ENCODE results near the gene KCNA5.

The KCNA5 gene

DNA sequence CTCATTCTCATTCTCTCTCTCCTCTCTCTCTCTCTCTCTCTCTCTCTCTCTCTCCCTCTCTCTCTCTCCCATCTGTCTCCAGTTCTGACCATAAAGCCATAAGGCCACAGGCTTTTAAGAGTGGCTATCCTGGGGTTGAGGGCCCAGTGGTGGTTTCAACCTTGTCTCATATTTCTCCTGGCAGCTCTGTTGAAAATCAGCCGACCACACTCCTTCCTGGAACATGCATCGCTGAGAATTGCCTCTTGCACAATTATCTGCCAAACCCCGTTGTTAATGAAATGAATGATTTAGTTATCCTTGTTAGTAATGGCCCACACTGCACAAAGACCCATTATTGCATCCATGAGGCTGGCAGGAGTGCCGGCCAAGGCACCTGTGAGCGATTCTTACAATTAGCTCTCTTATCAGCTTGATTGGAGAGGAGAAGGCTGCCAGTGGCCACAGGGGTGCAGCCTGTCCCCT is 30.4 kb upstream of the KCNA5 start:
- Histone ChIP-seq H3K4me3 (ENCODE audit: low read depth, low read length) (no peak overlapping the region), H3K27ac (ENCODE audit: low read depth, low read length) (no peak overlapping the region), H3K36me3 (ENCODE audit: insufficient read depth, low read length) (no peaks in the 10 kb centered on the region), H3K79me2 (ENCODE audit: control insufficient read depth, insufficient read depth, low read length, unreplicated experiment) (no peaks in the 10 kb centered on the region), H3K27me3 (ENCODE audit: insufficient read depth, low read length) (no peaks in the 10 kb centered on the region), H3K4me1 (ENCODE audit: control insufficient read depth, insufficient read depth, low read length, unreplicated experiment) (no peaks in the 10 kb centered on the region), H2AFZ (ENCODE audit: low read length, unreplicated experiment) (no peak overlapping the region)

DNA sequence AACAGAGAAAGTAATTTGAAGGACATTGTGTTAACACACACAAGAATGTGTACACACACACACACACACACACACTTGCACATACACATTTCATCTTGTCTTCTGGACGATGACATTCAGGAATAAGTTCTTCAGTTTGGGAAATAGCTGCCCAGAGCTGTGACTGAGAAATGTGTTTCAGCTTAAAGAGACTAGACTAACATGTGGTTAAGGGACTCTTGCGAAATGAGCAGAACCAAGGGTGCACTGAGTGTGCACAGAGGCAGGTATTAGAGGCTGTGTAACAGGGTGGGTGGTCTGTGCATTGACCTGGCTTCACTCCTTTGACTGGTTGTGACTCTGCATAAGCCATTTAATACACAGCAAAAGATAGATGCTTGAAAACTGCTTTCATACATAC is 29.4 kb upstream of the KCNA5 start:
- no peak overlapping the region for H3K27ac ChIP-seq (ENCODE audit: low read depth, low read length)
- H3K27me3 ChIP-seq (ENCODE audit: insufficient read depth, low read length) = no peaks in the 10 kb centered on the region
- no peaks in the 10 kb centered on the region for H3K79me2 ChIP-seq (ENCODE audit: control insufficient read depth, insufficient read depth, low read length, unreplicated experiment)
- no peak overlapping the region for H2AFZ ChIP-seq (ENCODE audit: low read length, unreplicated experiment)
- H3K36me3 ChIP-seq (ENCODE audit: insufficient read depth, low read length) = no peaks in the 10 kb centered on the region
- no peak overlapping the region for H3K4me3 ChIP-seq (ENCODE audit: low read depth, low read length)
- H3K4me1 ChIP-seq (ENCODE audit: control insufficient read depth, insufficient read depth, low read length, unreplicated experiment) = no peaks in the 10 kb centered on the region

GRCh38 chr12:5015711-5016492 is 27.8 kb upstream of the KCNA5 start:
- no peak overlapping the region for H2AFZ ChIP-seq (ENCODE audit: low read length, unreplicated experiment)
- H3K27ac ChIP-seq (ENCODE audit: low read depth, low read length) = no peak overlapping the region
- no peaks in the 10 kb centered on the region for H3K36me3 ChIP-seq (ENCODE audit: insufficient read depth, low read length)
- no peaks in the 10 kb centered on the region for H3K27me3 ChIP-seq (ENCODE audit: insufficient read depth, low read length)
- no peak overlapping the region for H3K4me3 ChIP-seq (ENCODE audit: low read depth, low read length)
- no peaks in the 10 kb centered on the region for H3K79me2 ChIP-seq (ENCODE audit: control insufficient read depth, insufficient read depth, low read length, unreplicated experiment)
- no peaks in the 10 kb centered on the region for H3K4me1 ChIP-seq (ENCODE audit: control insufficient read depth, insufficient read depth, low read length, unreplicated experiment)

DNA sequence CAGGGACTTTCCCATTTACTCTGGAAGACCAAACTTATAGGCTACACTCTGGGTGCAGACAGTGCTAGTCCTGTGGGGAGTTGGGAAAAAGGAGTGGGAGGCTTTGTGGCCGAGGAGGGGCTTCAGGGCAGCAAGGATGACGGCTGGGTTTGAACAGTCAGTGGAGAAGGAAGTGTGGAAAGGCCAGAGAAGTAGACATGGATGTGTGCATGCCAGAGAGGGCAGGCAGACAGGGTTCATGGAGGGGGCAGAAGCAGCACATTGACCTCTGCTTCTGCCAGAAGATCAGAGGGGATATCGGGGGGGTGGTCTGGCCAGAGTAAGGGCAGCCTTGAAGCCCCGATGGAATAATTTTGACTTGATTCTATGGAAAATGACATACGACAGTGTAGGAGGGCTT is 27.2 kb upstream of the KCNA5 start:
- Histone ChIP-seq H3K79me2 (ENCODE audit: control insufficient read depth, insufficient read depth, low read length, unreplicated experiment) (no peaks in the 10 kb centered on the region), H2AFZ (ENCODE audit: low read length, unreplicated experiment) (no peak overlapping the region), H3K4me1 (ENCODE audit: control insufficient read depth, insufficient read depth, low read length, unreplicated experiment) (no peaks in the 10 kb centered on the region), H3K27ac (ENCODE audit: low read depth, low read length) (no peak overlapping the region), H3K4me3 (ENCODE audit: low read depth, low read length) (no peak overlapping the region), H3K36me3 (ENCODE audit: insufficient read depth, low read length) (no peaks in the 10 kb centered on the region), H3K27me3 (ENCODE audit: insufficient read depth, low read length) (no peaks in the 10 kb centered on the region)

GRCh38 chr12:5017638-5018348 is 25.9 kb upstream of the KCNA5 start:
- Histone ChIP-seq H2AFZ (ENCODE audit: low read length, unreplicated experiment) (no peak overlapping the region), H3K79me2 (ENCODE audit: control insufficient read depth, insufficient read depth, low read length, unreplicated experiment) (no peaks in the 10 kb centered on the region), H3K4me1 (ENCODE audit: control insufficient read depth, insufficient read depth, low read length, unreplicated experiment) (no peaks in the 10 kb centered on the region), H3K27ac (ENCODE audit: low read depth, low read length) (no peak overlapping the region), H3K36me3 (ENCODE audit: insufficient read depth, low read length) (no peaks in the 10 kb centered on the region), H3K4me3 (ENCODE audit: low read depth, low read length) (no peak overlapping the region), H3K27me3 (ENCODE audit: insufficient read depth, low read length) (no peaks in the 10 kb centered on the region)

- Histone ChIP-seq H3K27me3 (ENCODE audit: insufficient read depth, low read length) (no peaks in the 10 kb centered on the region), H3K4me3 (ENCODE audit: low read depth, low read length) (no peak overlapping the region), H3K27ac (ENCODE audit: low read depth, low read length) (no peak overlapping the region)
Measured at GRCh38 chr12:5018677-5019076, 25.0 kb upstream of the KCNA5 start.

DNA sequence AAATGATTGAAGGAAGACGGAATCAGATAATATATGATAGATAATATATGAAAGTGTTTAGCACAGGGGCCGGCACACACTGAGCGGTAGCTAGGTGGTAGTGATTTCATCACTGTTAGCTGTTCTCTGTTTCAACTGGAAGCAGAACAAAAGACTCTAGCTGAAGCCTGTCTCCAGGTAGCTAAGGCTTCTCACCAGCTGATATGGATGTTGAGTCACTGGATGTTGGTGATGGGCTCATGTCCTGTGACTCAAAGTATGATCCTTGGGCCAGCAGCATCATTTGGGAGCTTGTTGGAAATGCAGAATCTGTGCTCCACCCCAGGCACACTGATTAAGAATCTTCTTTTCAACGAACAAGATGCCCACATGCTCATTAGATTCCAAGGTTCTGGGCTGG is 21.7 kb upstream of the KCNA5 start:
- Histone ChIP-seq H3K36me3 (ENCODE audit: insufficient read depth, low read length) (no peaks in the 10 kb centered on the region), H3K27me3 (ENCODE audit: insufficient read depth, low read length) (no peaks in the 10 kb centered on the region), H2AFZ (ENCODE audit: low read length, unreplicated experiment) (no peak overlapping the region), H3K79me2 (ENCODE audit: control insufficient read depth, insufficient read depth, low read length, unreplicated experiment) (no peaks in the 10 kb centered on the region), H3K27ac (ENCODE audit: low read depth, low read length) (no peak overlapping the region), H3K4me3 (ENCODE audit: low read depth, low read length) (no peak overlapping the region), H3K4me1 (ENCODE audit: control insufficient read depth, insufficient read depth, low read length, unreplicated experiment) (no peaks in the 10 kb centered on the region)

More at GRCh38 chr12:5018677-5019076, 25.0 kb upstream of the KCNA5 start:
- no peaks in the 10 kb centered on the region for H3K36me3 ChIP-seq (ENCODE audit: insufficient read depth, low read length)
- no peaks in the 10 kb centered on the region for H3K4me1 ChIP-seq (ENCODE audit: control insufficient read depth, insufficient read depth, low read length, unreplicated experiment)
- H3K79me2 ChIP-seq (ENCODE audit: control insufficient read depth, insufficient read depth, low read length, unreplicated experiment) = no peaks in the 10 kb centered on the region
- H2AFZ ChIP-seq (ENCODE audit: low read length, unreplicated experiment) = no peak overlapping the region

DNA sequence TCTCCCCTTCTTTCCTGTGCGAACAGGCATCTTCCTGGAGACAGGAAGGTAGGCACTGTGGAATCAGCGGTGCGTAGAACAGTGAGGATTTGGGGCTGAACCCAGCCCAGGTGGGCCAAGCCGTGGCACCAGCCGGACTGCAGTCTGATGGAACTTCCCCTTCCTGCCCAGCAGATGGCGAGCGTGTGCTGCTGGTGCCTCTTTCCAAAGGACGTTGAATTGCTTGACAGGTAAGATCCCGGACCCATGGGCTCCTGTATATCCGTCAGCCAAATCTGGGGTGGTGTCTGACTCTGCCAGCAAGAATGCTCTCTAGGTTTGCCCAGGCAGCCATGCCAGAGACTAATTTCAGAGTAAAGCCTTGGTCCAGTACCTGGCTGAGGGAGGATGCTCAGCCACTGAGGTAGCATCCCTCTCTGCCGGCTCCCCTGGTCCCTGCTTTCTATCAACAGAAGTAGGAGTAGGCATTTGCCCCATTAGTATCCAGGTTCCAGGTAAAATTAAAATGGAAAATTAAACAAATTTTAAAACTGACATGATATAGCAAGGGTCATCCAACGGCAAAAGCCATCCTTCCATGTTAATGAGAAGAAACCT is 21.1 kb upstream of the KCNA5 start:
- Histone ChIP-seq H3K4me1 (ENCODE audit: control insufficient read depth, insufficient read depth, low read length, unreplicated experiment) (no peaks in the 10 kb centered on the region), H3K27me3 (ENCODE audit: insufficient read depth, low read length) (no peaks in the 10 kb centered on the region), H3K79me2 (ENCODE audit: control insufficient read depth, insufficient read depth, low read length, unreplicated experiment) (no peaks in the 10 kb centered on the region), H3K4me3 (ENCODE audit: low read depth, low read length) (no peak overlapping the region), H3K36me3 (ENCODE audit: insufficient read depth, low read length) (no peaks in the 10 kb centered on the region), H3K27ac (ENCODE audit: low read depth, low read length) (no peak overlapping the region), H2AFZ (ENCODE audit: low read length, unreplicated experiment) (no peak overlapping the region)

DNA sequence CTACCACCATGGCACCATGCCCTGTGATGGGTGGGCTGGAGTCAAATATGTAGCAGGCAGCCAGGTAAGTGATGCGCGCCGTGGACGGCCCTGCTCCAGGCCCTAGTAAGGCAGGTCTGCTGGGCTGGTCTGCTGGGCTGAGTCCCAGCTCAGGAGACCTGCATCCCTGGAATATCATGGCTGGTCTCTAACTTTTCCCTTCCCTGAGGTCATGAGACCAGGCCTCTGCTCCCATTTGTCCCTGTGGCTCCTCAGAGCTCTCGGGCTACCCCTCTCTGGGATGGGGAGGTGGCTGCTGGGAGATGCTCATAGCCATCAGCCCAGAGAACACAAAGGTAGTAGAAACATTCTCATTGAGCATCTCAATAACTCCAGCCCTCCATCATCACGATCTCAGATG is 19.8 kb upstream of the KCNA5 start:
- Histone ChIP-seq H3K36me3 (ENCODE audit: insufficient read depth, low read length) (no peaks in the 10 kb centered on the region), H3K4me3 (ENCODE audit: low read depth, low read length) (no peak overlapping the region), H3K27ac (ENCODE audit: low read depth, low read length) (no peak overlapping the region), H3K4me1 (ENCODE audit: control insufficient read depth, insufficient read depth, low read length, unreplicated experiment) (no peaks in the 10 kb centered on the region), H3K27me3 (ENCODE audit: insufficient read depth, low read length) (no peaks in the 10 kb centered on the region), H3K79me2 (ENCODE audit: control insufficient read depth, insufficient read depth, low read length, unreplicated experiment) (no peaks in the 10 kb centered on the region), H2AFZ (ENCODE audit: low read length, unreplicated experiment) (no peak overlapping the region)

GRCh38 chr12:5026342-5026938 is 17.2 kb upstream of the KCNA5 start:
- Histone ChIP-seq H3K4me3 (ENCODE audit: low read depth, low read length) (no peak overlapping the region), H3K79me2 (ENCODE audit: control insufficient read depth, insufficient read depth, low read length, unreplicated experiment) (no peaks in the 10 kb centered on the region), H3K27me3 (ENCODE audit: insufficient read depth, low read length) (no peaks in the 10 kb centered on the region), H3K36me3 (ENCODE audit: insufficient read depth, low read length) (no peaks in the 10 kb centered on the region), H3K4me1 (ENCODE audit: control insufficient read depth, insufficient read depth, low read length, unreplicated experiment) (no peaks in the 10 kb centered on the region), H2AFZ (ENCODE audit: low read length, unreplicated experiment) (no peak overlapping the region), H3K27ac (ENCODE audit: low read depth, low read length) (no peak overlapping the region)
